DMS 273 treated with DMSO at 0.1 percent for 48 hours (cell line): ENCODE data around the gene SHISA7.
"Not testable (repeated sequence)": the region's sequence is repeated elsewhere in the genome, so short reads cannot be mapped to it uniquely, and the experiment has no call there.

Source experiments
- DNase-seq: peaks from one replicate; lab custom pipeline; 2025; lab: John Stamatoyannopoulos, UW

SHISA7 gene

DNA sequence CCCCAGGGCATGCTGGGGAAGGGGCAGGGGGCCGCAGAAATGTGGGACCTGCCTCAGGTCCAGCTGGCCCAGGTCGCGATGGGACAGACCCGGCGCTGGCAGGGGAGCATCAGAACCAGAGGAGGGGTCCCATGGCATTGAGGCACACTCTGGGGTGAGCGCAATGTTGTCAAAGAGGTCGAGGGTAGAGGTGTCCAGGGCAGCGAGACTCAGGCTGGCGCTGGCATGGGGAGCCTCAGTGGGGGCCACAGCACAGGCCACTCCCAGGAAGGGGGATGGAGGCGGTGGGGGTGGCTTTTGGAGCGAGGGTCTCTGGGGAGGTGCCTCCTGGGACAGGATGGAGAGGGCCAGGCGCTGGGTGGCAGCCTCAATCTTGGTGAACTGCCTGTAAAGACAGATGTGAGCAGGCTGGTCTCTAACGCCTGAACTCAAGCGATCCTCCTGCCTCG, 20.5 kb upstream of the SHISA7 start:
- DNase-seq, result no peak

DNA sequence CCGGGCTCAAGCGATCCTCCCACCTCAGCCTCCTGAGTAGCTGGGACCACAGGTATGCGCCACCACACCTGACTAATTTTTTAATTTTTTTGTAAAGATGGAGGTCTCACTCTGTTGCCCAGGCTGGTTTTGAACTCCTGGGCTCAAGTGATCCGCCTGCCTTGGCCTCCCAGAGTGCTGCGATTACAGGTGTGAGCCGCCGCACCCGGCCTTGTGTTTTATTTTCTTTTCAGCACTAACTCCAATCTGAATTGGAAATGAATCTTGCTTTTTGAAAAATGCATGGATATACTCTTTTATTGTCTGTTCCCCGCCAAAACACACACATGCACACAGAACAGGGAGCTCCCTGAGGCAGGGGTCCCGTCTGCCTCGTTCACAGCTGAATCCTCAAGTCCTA, 19.6 kb upstream of the SHISA7 start:
- no peak for DNase-seq

DNA sequence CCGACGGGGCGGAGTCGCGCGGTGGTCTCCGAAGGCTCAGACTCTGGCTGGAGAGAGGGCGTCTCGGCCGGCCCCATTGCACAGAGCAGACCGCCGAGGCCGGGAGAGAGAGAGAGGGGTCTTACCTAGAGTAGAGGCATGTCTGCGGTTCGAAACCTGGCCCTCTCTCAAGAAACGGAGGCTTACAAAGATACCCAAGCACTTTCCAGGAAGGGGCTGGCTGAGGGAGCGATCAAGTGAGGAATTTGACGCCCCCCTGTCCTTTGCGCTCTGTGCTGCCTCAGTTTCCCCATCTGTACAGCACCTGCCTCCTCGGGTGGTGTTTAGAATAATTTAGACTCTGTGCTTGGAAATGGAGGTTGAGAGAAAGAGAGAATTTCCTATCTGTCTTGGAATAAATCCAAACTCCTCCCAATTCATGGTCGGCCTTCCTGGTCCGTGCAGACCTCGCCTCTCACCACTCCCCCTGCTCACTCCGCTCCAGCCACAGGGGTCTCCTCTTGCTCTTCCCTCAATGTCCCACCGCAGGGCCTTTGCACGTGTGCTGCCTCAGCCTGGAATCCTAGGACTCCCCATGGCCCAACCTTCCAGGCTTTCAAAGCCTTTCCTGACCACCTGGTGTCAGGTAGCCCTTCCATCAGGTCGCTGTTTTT, 19.0 kb upstream of the SHISA7 start:
- DNase-seq, result no peak

DNA sequence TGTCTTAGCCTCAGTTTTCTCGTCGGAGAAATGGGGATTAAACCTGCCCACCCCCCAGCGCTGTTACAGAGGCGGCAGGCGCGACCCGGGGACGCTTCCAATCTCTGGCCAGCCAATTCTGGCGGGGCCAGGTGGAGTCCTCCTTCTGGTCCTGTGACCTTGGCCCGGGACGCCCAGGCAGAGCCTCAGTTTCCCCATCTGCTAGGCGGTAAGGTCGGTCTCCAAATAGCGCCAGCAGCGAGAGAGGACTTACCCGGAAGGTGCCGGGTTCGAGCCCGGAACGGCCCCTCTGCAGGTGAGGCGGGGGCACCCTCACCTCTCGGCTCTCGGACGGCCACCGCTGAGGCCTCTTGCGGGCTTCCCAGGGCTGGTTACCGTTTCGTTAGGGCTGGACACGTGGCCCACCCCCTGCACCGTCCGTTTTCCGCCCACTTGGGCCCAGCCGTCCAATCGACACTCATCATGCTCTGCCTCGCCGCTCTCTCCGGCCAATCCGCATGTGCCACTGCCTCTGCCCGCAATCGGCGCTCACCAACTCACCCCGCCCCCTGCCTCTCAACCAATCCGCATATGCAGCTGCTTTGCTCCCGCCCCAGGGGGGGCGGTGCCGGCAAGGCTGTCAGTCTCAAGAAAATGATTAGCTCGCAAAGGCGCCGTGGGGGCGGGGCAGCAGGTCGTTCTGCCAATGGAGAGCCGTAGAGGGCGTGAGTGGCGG, 18.3 kb upstream of the SHISA7 start, which contains the start of gene ISOC2:
Gene ISOC2, minus strand, starts transcription at position 384 of the 715 bp plus-strand sequence. CDS start 5,156 bp downstream, outside the sequence.
- peak; percentile 99 for DNase-seq

DNA sequence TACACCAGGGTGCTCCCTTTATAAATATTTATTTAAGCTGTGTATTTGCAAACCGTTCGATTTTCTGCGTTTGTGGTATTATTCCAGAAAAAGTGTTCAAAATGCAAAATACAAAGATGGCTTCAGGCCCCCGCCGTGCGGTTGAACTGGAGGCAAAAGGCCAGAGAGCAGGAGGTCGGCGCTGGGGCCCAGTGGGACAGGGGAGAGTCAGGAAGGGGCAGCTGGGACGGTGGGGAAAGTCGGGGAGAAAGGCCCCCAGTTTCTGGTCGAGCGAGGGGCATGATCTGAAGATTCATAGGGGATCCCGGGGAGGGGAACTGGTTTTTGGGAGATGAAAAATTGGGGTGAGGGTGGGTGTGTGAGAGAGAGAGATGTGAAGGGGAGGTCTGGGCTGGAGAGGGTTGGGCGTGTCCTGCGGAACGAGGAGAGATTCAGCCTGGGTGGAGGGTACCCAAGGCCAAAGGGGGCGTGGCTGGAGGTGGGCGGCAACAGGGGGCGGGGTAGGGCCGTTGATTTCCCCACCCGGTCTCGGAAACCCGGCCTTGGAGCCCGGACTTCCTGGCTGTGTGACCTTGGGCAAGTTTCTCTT, 17.7 kb upstream of the SHISA7 start:
- DNase-seq, result no peak

DNA sequence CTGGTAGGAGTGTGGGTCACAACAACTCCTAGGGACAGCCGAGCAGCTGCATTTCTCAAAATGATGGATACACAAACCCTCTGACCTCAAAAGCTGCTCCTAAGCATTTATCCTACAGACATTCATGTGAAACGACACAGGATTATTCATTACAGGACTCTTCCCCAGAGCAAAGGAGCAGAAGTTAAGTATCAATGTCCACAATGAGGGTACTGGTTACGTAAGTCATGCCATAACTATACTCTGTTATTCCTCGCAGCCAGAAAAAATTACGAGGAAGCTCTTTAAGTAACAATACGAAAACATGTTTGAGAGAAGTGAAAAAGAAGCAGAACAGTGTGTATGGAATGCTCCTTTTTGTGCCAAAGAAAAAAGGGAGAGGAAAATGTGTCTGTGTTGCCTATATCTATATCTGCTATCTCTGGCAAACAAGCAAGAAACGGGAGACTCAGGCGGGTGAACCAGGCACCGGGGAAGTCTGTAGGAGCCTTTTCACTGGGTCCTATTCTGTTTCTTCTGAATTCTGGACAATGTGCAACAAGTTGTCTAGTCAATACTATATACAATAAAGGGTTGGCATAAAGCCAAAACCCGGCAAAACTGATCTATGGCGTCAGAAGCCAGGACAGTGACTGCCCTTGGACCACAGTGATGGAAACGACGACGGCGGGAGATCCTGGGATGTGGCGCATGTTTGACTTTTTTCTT, 17.0 kb upstream of the SHISA7 start:
- DNase-seq, result no peak

DNA sequence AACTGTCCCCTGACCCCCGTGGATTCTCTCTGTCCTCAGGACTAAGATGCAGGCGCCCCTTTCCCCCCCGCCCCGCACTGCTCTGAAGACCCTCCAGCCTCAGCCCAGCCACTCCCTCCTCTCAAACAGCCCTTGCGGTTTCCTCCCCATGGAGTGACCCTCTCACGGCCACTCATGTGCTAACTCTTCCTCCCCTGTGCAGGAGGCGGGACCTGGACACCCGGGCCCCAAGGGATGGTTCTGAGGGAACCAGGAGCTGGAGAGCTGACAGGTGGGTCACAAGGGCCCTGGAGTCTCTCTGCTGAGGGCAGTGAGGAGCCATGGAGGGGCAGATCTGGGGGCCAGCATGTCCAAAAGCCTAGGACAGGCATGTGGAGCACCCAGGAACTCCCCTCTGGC, 16.4 kb upstream of the SHISA7 start:
- no peak for DNase-seq

DNA sequence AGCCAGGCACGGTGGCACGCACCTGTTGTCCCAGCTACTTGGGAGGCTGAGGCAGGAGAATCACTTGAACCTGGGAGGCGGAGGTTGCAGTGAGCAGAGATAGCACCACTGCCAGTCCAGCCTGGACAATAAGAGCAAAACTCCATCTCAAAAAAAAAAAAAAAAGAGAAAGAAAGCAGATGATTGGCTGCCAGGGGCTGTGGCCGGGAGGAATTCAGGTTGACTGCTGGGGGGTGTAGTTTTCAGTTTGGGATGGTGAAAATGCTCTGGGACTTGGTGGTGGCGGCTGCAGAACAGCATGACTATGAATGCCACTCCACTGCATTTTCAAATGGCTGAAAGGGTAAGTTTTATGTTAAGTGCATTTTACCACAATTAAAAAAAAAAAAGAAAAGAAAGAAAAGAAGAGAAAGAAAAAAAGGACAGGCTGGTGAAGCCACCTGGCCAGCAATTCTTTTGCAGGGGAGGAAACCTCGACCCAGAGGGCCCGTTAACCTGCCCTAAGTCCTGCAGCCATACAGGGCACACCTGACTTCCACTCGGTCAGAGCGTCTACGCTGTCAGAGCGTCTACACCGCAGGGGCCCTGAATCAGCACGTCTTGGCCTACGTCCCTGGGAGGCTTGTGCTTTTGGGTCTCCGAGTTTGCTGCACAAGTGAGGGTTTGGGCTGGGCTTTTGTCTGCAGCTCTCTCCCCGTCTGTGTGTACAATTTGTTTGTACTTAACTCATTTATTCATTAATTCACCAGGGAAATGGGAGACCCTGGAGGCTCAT, 14.8 kb upstream of the SHISA7 start:
- no peak for DNase-seq

DNA sequence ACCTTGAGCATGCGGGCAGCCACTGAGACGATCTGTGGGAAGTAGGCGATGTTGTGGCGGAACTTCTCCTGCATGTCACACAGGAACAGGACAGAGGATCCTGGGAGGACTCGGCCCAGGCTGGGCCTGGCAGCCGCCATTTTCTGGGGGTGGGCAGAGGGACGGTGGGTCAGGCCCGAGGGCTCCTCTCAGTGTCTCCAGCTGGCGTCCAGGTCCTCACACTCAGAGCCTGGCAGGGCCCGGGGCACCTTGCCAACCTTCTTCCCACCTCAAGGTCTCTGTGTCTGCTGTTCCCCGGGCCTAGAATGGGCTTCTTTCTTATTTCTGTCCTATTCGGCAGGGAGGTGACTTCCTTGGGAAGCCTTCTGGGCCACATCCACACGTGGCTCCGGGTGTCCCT, 13.2 kb upstream of the SHISA7 start:
- DNase-seq, result no peak

DNA sequence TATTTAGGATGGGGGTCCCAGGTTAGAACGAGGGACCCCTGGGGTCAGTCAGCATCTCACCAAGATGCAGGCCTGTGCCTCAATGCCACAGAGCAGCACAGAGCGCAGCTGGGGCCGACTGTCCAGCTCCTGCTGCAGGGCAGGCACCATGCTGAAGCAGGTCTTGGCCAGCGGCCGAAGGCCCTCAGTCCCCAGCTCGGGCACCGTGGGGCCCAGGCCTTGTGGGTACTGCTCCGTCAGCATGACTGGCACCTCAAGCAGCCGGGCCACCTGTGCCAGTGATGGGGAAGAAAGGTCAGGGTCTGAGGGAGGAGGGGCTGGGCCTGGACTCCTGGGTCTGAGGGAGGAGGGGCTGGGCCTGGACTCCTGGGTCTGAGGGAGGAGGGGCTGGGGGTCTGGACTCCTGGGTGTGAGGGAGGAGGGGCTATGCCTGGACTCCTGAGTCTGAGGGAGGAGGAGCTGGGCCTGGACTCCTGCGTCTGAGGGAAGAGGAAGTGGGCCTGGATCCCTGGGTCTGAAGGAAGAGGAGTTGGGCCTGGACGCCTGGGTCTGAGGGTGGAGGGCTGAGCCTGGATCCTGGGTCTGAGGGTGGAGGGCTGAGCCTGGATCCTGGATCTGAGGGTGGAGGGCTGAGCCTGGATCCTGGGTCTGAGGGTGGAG, 12.6 kb upstream of the SHISA7 start:
- DNase-seq, result no peak

DNA sequence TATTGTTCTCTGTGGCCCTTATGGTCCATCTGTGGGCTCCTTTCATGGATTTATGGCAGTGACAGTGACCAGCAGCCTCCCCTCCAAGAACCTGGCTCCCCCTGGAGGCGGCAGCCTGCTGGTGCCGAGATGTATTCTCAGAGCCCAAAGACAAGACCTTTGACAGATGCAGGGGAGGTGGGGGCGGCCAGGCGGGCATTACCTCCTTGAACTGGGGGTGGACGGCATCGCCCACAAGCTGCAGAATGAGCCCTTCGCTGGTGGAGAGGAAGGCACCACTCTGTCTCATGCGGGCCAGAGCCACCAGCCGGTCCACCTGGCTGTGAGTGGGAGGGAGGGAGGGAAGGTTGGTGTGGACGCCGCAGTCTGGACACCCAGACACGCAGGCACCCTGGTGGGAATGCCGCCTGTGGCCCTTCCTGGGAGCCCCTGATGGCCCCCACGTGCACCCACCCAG, 11.7 kb upstream of the SHISA7 start:
- no peak for DNase-seq

DNA sequence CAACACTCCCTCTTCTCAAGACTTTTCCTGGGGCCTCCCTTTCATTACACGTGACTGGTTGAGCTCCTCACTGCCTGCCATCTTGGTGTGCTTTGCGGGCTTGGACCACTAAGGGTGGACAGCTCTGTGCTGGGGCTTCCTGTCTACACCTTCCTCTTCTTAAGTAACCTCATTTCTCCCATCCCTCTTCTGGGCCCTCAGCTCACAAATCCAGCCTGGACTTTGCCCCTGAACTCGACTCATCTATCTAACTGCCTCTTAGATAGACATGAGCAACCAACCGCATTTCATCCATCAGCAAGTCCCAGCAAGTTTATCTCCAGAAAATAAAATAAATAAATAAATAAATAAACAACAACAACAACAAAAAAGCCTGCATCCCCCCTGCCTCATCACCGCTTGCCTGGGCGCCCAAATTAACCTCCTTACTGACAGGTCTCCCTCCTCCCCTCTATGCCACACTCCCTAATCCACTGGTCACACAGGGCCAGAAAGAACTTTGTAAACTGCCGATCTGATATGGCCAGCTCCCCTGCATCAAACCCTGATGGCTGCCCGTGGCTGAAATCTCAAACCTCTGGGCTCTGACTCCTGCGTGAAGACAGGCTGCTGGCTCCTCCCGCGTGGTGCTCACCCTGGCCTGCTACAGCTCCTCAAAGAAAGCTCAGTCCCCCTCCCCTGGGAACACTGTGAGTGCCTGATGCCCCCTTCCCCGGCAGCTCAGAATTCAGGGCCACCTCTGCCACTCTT, 10.6 kb upstream of the SHISA7 start:
- DNase-seq, result no peak

DNA sequence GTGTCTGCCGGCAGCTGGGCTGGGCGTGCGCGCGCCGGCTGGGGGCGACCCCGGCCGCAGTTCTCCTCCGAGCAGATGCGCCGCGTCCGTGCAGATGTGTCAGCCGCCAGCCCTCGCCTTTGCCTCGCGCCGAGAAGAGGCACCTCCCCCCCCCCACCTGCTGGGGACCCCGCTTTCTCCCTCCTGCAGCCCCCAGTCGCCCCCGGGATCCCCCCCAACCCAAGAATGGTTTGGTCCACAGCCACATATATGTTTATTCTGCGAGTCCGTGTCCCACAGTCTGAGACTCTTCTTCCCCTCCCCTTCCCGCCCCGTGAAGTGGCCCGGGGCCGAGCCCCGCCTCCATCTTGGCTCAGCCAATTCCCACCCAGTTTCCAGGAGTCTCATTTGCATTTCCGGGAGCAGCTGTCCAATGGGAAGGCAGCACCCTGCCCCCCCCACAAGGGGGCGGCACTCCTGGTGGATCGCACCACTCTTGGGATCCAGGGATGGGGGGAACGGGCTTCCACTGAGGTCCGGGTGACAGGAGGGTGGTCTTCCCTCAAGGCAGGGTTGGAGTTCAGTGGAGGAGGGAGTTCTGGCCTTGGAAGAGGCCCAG, 9.7 kb upstream of the SHISA7 start:
- DNase-seq, result peak; percentile 62

DNA sequence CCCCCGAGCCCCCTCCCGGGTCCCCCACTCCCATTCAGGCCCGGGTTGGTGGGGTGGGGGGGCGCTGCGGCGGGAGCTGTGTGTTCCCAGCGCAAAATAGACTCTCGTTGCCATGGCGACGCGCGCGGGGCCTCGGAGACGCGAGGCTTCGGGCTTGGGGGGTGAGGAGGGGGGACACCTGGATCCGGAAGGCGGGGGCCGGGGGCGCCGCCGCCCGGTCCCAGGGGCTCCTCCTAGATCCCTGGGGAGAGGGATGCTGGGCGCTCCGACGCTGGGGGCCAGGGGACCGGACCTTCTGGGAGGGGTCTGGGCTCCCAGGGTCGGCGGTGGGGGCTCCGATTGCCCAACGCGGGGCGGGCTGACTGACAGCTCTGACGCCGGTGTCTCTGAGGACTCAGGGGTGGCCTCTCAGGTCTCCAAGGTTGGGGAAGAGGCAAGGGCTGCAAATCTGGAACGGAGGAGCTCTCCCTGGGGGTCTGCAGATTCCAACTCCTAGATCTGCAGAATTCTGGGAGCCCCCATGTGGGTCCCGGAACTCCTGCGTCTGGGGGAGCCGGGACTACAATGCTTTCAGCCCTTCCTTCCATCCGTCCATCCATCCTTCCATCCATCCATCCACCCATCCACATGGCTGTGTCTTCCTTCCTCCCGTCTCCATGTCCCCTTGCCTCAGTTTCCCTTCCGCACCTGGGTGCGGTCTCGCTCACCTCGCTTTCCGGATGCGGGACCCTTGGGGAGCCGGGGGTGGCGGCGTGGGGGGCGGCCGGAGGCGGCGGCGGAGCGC, 9.1 kb upstream of the SHISA7 start:
- no peak for DNase-seq

DNA sequence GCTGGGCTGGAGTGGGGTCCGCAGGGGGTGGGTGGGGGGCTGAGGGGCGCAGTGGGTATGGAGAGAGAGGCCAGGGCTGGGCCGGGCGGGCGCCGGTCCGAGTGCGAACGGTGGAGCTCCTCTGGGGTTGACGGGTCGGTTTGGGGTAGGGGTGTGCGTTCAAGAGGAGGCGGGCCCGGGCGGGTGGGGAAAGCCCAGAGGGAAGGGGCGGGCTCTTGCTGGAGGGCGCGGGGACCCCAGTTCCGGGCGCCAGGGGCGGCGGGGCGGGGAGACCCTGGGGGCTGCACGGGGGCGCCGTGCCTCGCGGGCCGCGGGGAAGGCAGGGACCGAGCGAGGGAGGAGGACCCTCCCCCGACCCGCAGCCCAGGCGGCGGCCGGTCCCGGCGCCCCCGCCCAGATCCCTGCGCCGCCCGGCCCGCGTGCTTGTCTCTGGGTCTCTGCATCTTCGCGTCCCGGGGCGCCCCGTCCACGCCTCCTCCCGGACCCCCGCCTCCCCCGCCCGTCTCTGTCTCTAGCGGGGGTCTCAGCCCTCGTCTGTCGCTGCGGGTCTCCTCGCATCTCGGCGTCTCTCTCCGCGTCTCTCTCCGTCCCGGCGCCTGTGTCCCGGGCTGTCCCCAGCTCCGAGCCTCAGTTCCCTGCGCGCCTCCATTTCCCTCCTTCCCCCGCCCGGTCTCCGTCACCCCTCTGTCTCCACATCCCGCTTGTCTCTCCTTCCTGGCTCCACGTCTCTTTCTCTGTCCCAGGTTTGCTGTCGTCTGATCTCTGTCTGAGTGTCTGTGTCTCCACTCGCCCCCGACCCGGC, 8.3 kb upstream of the SHISA7 start:
- DNase-seq, result no peak

DNA sequence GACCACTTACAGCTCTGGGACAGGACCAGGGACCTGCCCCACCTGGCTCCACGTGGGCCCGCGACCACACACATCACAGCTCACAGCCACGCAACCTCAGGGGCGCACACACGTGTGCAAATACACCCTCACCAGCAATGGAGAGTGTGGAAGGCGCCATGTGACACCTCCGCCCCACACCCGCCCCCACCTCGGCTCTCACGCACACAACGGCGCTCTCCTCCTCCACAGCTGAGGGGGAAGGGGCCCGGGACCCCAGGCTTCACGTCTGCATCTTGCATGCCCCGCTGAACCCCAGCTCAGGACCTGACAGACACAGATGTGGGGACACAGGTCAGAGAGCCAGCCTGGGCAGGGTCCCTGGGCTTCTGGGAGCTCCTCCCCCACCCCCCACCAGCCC, 6.4 kb upstream of the SHISA7 start:
- DNase-seq, result no peak

DNA sequence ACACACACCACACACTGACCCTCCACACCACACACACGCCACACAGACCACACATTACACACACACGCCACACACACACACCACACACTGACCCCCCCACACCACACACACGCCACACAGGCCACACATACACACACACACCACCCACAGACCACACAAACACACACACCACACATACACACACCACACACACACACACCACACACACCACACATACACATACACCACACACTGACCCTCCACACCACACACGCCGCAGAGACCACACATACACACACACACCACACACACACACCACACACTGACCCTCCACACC, 5.0 kb upstream of the SHISA7 start:
- DNase-seq, result not testable (repeated sequence)

DNA sequence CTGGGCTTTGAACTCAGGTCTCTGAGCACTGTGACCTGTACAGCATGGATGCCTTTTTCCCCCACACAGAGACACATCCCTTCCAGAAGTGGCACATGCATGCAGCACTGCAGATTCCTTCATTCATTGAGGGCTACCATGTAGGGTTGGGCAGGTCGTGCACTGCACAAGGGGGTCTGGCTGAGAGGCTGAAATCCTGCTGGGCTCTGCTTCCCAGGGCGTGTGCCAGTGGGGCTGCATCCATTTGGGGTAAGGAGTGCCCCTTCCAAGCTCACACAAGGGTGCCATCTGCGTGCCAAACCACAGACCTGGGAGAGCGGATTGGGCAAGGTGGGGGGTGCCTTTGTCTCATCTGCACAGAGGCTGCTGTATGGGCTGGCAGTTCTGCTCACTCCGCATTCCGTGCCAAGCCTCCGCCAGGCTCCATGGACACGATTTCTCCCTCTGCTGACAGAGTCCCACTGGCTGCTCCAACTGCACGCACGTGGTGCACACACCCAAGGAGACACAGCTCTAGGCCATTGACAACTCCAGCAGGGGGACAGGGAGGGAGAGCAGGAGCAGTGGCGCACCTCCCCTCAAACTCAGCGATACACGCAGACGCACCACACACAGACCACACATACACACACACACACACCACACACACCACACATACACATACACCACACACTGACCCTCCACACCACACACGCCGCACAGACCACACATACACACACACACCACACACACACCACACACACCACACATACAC, 4.5 kb upstream of the SHISA7 start:
- peak; percentile 72 for DNase-seq
